Cortex of kidney (tissue), 1 donor: ENCODE data around the gene GRID1.

Source experiments
- DNase-seq: peaks from one replicate; lab custom pipeline; 2025; lab: John Stamatoyannopoulos, UW

GRID1 gene

GRCh38 chr10:86368987-86369386 is 2.4 kb upstream of the GRID1 start:
- no peak for DNase-seq

GRCh38 chr10:86368046-86368445 is 1.5 kb upstream of the GRID1 start:
- no peak for DNase-seq

- DNase-seq: no peak
These were observed 757 bp upstream of the GRID1 start for GRCh38 chr10:86367152-86367951.

- no peak for DNase-seq
These were observed 232 bp upstream of the GRID1 start for GRCh38 chr10:86366902-86367151.

GRCh38 chr10:86365346-86366032 is 1.1 kb downstream of the GRID1 start:
- no peak for DNase-seq

- no peak for DNase-seq
These were observed 1.9 kb downstream of the GRID1 start for GRCh38 chr10:86364491-86365345.

- DNase-seq: no peak
These were observed 2.6 kb downstream of the GRID1 start for GRCh38 chr10:86363833-86364490.

GRCh38 chr10:86363184-86363832 is 3.3 kb downstream of the GRID1 start:
- no peak for DNase-seq

- DNase-seq: no peak
These were observed 3.9 kb downstream of the GRID1 start for GRCh38 chr10:86362586-86363183.

- no peak for DNase-seq
These were observed 4.5 kb downstream of the GRID1 start for GRCh38 chr10:86362129-86362527.

GRCh38 chr10:86361156-86362128 is 5.2 kb downstream of the GRID1 start:
- DNase-seq: no peak

GRCh38 chr10:86360657-86361056 is 5.9 kb downstream of the GRID1 start:
- DNase-seq: no peak

- no peak for DNase-seq
These were observed 6.6 kb downstream of the GRID1 start for GRCh38 chr10:86359954-86360353.

GRCh38 chr10:86359111-86359510 is 7.5 kb downstream of the GRID1 start:
- no peak for DNase-seq

GRCh38 chr10:86357676-86358075 is 8.9 kb downstream of the GRID1 start:
- no peak for DNase-seq

GRCh38 chr10:86357041-86357440 is 9.6 kb downstream of the GRID1 start:
- no peak for DNase-seq

- no peak for DNase-seq
These were observed 10.3 kb downstream of the GRID1 start for GRCh38 chr10:86356296-86356695.

- DNase-seq: no peak
These were observed 11.0 kb downstream of the GRID1 start for GRCh38 chr10:86355571-86356038.

GRCh38 chr10:86354761-86355540 is 11.6 kb downstream of the GRID1 start:
- DNase-seq: no peak
